Right atrium auricular region (tissue), 2 donors: Measurements from ENCODE around the gene SPEM3. TPM values are rescaled to one million over a fixed set of nuclear protein-coding genes. Genes with fewer than 3 reads are reported as not detected.

Experiments
- DNase-seq: peaks from one replicate; pipeline ENCODE4 v3.0.0-alpha.2; 2019; ENCODE audit warnings: low spot score
- H3K27ac ChIP-seq, 2 donors: fragments of 200-600 bp; sonication (generic); 1 replicate in 1 of 2; 2 replicates in 1 of 2; pipeline ENCODE4 v1.5.1; 2016 to 2019
- H3K27me3 ChIP-seq, 2 donors: fragments of 200-600 bp; sonication (generic); one replicate each; pipeline versions ENCODE4 v1.5.1 to v1.6.0; 2017 to 2019
- H3K36me3 ChIP-seq: fragments of 200-600 bp; sonication (generic); one replicate; pipeline ENCODE4 v1.5.1; 2016
- H3K4me1 ChIP-seq, 2 donors: fragments of 200-600 bp; sonication (generic); one replicate each; pipeline versions ENCODE4 v1.5.1 to v1.6.0; 2017 to 2019
- H3K4me3 ChIP-seq, 2 donors: fragments of 200-600 bp; sonication (generic); 1 replicate in 1 of 2; 2 replicates in 1 of 2; pipeline ENCODE4 v1.5.1; 2017 to 2019; ENCODE audit warnings: mild to moderate bottlenecking in 1 of 2, moderate library complexity in 1 of 2
- H3K9me3 ChIP-seq, 2 donors: fragments of 200-600 bp; sonication (generic); one replicate each; pipeline ENCODE4 v1.5.1; 2019
- total RNA-seq, 2 donors: library from RNA; depleted of rRNA; stranded (reverse); fragments of >200 nt; gene quantifications; one replicate each; pipeline ENCODE4 v1.1.0, GENCODE V29; 2016
- TF ChIP-seq, protein P1 (sequence below), 2 donors: fragments of 200-600 bp; sonication (generic); IDR thresholded peaks; one replicate each; pipeline ENCODE4 v1.5.1; 2019; ENCODE audit warnings: antibody characterized with exemption in 2 of 2

The SPEM3 gene
- total RNA-seq, 2 donors from 2014 or later: not detected

DNA sequence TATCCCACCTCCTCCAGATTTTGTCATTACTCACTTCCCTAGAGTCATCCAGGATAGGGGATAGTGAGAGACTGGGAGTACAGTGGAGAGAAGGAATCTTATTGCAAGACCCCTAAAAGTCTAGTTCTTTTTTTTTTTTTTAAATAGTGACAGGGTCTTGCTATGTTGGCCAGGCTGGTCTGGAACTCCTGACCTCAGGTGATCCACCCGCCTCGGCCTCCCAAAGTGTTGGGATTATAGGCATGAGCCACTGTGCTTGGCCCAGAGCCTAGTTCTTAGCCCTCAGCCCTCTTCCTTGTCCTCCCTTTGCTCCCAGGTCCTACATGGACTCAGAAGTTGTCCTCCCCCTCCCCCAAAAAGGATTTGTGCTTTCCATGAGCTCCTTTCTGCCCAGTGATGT lies 13.5 kb downstream of the SPEM3 start:
- H3K4me1 ChIP-seq: peaks cover 0 to 61% of the 10 kb centered on the region in 2 donors
- TF ChIP-seq, protein P1, sequence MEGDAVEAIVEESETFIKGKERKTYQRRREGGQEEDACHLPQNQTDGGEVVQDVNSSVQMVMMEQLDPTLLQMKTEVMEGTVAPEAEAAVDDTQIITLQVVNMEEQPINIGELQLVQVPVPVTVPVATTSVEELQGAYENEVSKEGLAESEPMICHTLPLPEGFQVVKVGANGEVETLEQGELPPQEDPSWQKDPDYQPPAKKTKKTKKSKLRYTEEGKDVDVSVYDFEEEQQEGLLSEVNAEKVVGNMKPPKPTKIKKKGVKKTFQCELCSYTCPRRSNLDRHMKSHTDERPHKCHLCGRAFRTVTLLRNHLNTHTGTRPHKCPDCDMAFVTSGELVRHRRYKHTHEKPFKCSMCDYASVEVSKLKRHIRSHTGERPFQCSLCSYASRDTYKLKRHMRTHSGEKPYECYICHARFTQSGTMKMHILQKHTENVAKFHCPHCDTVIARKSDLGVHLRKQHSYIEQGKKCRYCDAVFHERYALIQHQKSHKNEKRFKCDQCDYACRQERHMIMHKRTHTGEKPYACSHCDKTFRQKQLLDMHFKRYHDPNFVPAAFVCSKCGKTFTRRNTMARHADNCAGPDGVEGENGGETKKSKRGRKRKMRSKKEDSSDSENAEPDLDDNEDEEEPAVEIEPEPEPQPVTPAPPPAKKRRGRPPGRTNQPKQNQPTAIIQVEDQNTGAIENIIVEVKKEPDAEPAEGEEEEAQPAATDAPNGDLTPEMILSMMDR (IDR thresholded peaks at IDR 0.05): no peak
- no peaks in the 10 kb centered on the region for H3K36me3 ChIP-seq
- H3K4me3 ChIP-seq: no peak overlapping the region
- no peaks in the 10 kb centered on the region for H3K9me3 ChIP-seq
- no peak for DNase-seq
- no peak overlapping the region for H3K27ac ChIP-seq
- peaks cover 0 to 9% of the 10 kb centered on the region in 2 donors for H3K27me3 ChIP-seq

DNA sequence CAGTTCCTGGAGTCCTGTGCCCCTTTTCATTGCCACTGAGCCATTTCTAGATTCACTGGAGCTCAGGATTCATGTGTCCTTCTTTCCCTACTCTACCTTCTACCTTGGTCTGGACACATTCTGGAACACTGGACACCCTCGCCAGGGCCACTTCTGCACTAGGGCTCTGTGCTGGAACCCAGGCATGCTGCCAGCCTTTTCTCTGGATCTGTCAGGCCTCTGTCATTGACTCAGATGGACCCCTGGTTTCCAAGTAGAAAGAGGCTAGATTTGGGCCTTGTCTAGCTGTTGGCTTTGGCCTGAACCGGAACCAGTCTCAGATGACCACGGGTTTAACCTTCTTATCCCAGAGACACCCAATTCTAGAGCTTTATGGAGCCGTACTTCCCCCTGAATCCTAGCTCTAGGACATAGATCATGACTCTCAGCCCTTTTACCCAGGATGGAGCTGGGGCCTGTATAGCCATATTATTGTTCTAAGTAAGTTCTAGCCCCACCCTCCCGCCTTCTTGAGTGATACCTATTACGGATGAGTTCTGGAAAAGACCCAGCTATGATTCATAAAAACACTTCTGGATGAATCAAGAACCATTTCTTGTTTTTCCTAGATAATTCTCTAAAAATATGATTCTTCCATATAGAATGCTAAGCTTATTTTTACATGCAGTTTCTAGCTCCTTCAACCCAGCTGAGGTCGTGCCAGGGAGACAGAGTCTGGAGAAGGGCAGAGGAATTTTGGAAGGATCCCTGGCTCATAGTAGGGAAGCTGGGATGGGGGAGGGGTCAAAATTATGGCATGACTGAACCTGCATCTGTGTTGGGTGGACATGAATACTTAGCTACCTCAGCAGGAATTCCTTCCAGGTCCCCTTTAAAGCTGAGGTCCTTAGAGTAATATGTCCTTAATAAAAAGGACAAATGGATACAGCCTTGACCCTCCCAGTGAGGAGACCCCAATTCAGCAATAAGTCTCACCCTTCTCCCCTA lies 15.1 kb downstream of the SPEM3 start:
- TF ChIP-seq, protein P1 (IDR thresholded peaks at IDR 0.05): no peak
- no peak for DNase-seq
- H3K4me3 ChIP-seq: no peak overlapping the region
- peaks cover 0 to 9% of the 10 kb centered on the region in 2 donors for H3K27me3 ChIP-seq
- peaks cover 0 to 45% of the 10 kb centered on the region in 2 donors for H3K4me1 ChIP-seq
- H3K36me3 ChIP-seq: no peaks in the 10 kb centered on the region
- peak overlapping the region; percentile 85 to 88 for H3K27ac ChIP-seq
- H3K9me3 ChIP-seq: no peaks in the 10 kb centered on the region

GRCh38 chr17:7444682-7445618 lies 16.3 kb downstream of the SPEM3 start, which contains the start of gene CHRNB1:
Gene CHRNB1, plus strand, starts transcription at chr17:7445061. Its CDS starts 67 bp downstream, at chr17:7445128.
- peak; percentile 76 for DNase-seq
- Histone ChIP-seq H3K27ac (peak within 1 kb of the TSS; percentile 85 to 88), H3K9me3 (no peaks in the 10 kb centered on the region), H3K27me3 (peaks cover 0 to 2% of the 10 kb centered on the region in 2 donors), H3K4me1 (peaks cover 0 to 34% of the 10 kb centered on the region in 2 donors), H3K4me3 (peak within 1 kb of the TSS; percentile 44 to 59), H3K36me3 (no peaks in the 10 kb centered on the region)
- TF ChIP-seq, protein P1 (IDR thresholded peaks at IDR 0.05): peak in 1 of 2 donors; percentile 34

DNA sequence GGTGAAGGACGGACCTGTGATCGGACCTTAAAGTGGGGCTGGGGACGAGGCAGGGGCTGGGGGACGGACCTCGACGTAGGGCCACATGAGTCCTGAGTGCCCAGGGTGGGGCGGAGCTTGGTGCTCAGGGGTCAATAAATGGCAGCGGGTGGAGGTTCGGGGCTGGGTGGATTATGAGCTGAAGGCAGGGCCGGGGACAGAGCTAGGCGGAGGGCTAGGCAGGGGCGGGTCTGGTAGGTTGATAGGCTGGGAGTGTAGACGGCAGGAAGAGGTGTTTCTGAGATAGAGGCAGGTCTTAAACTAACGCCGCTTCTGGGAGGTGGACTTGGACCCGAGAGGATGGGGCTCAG lies 16.9 kb downstream of the SPEM3 start:
- Histone ChIP-seq H3K4me1 (peaks cover 0 to 27% of the 10 kb centered on the region in 2 donors), H3K27ac (peak overlapping the region; percentile 85 to 88), H3K9me3 (no peaks in the 10 kb centered on the region), H3K36me3 (no peaks in the 10 kb centered on the region), H3K27me3 (no peaks in the 10 kb centered on the region), H3K4me3 (peak overlapping the region; percentile 44 to 59)
- DNase-seq: no peak
- TF ChIP-seq, protein P1 (IDR thresholded peaks at IDR 0.05): no peak

DNA sequence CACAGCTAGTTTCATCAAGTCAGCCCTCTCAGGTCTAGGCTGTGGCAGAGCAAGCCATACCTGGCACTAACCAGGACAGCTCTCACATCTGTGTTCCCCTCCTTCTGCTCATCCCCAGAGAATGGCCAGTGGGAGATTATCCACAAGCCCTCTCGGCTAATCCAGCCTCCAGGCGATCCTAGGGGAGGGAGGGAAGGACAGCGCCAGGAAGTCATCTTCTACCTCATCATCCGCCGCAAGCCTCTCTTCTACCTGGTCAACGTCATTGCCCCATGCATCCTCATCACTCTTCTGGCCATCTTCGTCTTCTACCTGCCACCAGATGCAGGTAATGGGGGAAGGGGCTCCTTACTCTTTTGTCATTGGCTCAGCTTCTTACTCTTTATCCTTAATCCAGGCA lies 19.8 kb downstream of the SPEM3 start:
- H3K36me3 ChIP-seq: no peaks in the 10 kb centered on the region
- no peak overlapping the region for H3K27ac ChIP-seq
- H3K27me3 ChIP-seq: no peaks in the 10 kb centered on the region
- peaks cover 0 to 23% of the 10 kb centered on the region in 2 donors for H3K4me1 ChIP-seq
- H3K4me3 ChIP-seq: no peak overlapping the region
- DNase-seq: no peak
- TF ChIP-seq, protein P1 (IDR thresholded peaks at IDR 0.05): no peak
- no peaks in the 10 kb centered on the region for H3K9me3 ChIP-seq
